Mesenteric fat pad (tissue), 1 donor: ENCODE data around the gene CBR1. TPM values are rescaled to one million over a fixed set of nuclear protein-coding genes. Genes with fewer than 3 reads are reported as not detected.
"Not testable (repeated sequence)": the region's sequence is repeated elsewhere in the genome, so short reads cannot be mapped to it uniquely, and the experiment has no call there.

ENCODE experiments used
- DNase-seq: peaks from one replicate; pipeline ENCODE4 v3.0.0-alpha.2; 2020; ENCODE audit warnings: low spot score
- total RNA-seq: library from RNA; stranded (reverse); fragmentation: NEBNext Ultra II Directional; extraction: Animal tissue kit (Norgen Biotek cat#: 25700); gene quantifications from one replicate; pipeline ENCODE4 v1.2.1, GENCODE V29; 2021
- donor health status: DM: yes; HTN: yes; CAD: no.

Gene CBR1
- total RNA-seq, 1 donor from 2014 or later, result 46.7 TPM

DNA sequence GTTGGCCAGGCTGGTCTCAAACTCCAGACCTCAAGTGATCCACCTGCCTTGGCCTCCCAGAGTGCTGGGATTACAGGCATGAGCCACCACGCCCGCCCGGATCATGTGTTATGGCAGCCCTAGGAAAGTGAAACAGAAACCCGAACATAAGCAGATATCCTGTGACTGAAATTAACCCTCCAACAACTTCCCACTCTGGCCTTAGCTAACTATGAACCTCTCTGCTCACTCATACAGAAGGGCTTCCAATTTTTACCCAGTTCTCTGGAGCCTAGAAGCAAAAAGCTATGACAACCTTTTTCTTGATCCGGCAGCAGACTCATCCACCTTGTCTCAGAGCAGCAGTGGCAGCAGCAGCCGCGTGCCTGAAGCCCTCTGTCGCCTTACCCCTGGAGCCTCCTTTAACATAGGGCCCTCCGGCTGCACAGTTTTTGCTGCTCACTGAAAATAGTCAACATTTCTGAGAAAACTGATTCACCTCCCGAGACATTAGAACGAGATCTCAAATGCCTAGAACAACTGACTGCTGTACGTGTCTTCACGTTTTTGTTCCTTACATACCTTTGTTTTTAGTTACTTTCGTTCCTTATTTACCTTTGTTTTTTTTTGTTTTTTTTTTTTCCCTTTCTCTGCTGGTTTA lies 9.3 kb downstream of the CBR1 start:
- no peak for DNase-seq

DNA sequence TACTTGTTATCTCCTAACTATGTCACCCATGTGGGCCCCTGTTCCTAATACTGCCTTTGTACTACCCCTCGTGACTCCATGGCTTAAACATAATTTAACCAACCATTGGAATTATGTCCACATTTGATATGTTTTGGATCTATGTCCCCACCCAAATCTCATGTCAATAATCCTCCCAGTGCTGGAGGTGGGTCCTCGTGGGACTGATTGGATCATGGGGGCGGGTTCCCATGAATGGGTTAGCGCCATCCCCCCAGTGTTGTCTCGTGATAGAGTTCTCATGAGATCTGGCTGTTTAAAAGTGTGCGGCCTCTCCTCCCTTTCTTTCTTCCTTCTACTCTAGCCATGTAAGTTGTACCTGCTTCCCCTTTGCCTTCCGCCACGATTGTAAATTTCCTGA lies 9.8 kb downstream of the CBR1 start:
- DNase-seq, result no peak

DNA sequence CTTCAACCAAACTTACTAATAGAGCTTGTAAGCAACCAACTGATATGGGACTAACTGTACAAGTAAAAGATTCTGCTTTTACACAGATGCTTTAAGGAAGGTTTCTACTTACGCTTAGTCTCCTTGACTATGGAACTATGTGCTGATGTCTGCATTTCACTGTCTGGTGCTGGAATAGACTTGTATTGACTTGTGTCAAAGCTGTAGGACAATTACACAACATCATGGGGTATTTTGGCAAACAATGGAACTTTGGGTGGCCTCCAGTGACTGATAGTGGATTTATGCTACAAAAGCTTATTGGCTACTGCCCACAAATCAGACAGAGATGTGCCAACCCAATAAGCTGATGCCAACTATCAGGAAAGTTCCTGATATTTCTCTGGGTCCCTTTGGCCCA lies 10.6 kb downstream of the CBR1 start:
- DNase-seq, result no peak

DNA sequence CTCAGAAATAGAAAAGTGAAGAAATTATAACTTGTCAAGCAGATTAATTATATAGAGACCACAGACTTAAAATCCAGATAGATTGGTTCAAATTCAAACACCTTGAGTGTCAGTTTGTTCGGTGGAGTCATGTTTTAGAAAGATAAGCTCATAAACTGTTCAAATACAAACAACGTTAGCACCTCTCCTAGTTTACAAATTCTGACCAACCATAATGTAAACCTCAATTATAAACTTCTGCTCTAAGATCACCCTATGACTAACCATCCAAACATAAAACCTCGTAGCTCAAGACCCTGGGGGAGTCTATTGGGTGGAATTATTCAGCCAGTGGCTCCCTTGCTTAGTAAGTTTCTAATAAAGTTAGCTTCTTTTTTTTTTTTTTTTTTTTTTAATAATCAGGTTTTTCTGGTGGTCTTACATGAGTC lies 12.4 kb downstream of the CBR1 start:
- DNase-seq, result no peak

DNA sequence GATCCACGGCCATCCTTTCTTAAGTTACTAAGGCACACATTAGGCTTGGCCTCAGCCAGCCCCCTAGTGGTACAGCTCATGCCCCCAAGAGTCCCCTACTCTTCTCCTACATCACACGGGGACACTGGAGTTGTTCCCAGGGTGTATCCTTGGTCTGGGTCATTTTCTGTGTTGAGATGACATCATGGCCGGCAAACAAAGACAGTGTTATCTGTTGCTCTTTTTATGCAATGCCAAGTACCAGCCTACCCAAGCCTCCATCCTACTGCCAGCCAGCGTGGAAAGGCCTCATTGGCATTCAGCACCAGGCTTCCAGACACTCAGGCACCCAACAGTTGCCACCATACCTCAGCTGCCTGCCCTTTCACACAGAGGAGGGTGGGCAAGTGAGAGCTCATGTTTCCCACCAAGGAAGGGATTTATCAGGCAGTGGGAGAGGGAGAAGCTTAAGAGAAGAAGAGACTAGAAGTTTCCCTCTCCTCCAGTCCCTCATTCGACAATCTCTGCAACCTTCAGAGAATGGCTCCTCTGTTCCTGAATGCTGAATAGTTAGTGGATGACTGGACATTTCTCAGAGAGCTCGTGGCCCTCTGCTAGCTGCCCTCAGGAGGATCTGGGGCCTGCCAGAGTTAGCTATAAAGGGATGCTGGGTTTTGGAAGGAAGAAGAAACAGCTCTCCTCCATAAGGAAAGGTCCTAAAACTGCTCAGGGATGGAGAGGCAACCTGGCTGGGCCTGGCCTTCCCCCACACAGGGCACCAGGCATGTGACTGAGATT lies 17.7 kb downstream of the CBR1 start:
- DNase-seq, result no peak

DNA sequence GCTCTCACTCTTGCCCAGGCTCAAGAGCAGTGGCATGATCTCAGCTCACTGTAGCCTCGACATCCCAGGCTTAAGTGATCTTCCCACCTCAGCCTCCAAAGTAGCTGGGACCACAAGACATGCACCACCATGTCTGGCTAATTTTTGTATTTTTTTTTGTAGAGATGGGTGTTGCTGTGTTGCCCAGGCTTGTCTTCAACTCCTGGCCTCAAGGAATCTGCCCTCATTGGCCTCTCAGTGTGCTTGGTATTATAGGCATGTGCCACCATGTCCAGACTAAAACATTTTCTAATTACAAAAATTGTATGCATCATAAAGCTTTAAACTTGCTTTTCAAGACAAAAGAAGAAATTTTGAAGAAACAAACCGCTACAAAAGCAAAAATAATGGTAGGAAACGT lies 20.1 kb downstream of the CBR1 start:
- DNase-seq, result no peak

DNA sequence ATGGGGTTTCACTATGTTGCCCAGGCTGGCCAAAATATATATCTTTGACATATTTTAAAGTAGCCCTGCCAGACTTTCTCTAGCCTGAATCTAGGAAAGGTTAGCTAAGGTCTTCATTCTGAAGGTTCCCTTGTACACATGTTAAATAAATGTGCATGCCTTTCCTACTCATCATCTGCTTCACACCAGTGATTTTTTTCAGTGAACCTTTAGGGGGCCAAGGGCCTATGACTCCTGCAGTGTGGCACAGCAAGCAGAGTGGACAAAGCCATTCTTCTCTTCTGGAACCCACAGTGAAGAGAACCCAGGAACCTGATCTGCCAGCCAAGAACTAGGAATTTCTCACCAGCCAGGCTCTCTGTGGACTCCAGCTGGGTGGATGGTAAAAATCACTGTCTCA lies 22.9 kb downstream of the CBR1 start:
- no peak for DNase-seq

DNA sequence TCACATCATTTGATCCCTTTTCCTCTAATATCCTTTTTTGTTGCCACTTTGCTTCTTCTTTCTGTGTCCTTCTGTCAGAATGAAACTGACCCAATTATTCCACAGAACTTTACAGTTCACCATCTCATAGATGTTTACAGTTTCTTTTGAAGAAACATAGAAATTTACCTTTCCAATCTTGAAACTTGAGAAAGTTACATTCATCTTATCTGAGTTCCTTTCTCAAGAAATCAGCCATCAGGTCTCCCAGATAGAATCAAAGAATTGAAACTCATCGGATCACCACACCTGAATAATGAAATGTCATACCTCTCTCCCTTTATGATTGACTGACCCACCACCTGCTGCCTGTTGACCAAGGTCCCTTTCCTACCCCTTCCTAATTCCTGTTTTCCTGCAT lies 23.7 kb downstream of the CBR1 start:
- no peak for DNase-seq

DNA sequence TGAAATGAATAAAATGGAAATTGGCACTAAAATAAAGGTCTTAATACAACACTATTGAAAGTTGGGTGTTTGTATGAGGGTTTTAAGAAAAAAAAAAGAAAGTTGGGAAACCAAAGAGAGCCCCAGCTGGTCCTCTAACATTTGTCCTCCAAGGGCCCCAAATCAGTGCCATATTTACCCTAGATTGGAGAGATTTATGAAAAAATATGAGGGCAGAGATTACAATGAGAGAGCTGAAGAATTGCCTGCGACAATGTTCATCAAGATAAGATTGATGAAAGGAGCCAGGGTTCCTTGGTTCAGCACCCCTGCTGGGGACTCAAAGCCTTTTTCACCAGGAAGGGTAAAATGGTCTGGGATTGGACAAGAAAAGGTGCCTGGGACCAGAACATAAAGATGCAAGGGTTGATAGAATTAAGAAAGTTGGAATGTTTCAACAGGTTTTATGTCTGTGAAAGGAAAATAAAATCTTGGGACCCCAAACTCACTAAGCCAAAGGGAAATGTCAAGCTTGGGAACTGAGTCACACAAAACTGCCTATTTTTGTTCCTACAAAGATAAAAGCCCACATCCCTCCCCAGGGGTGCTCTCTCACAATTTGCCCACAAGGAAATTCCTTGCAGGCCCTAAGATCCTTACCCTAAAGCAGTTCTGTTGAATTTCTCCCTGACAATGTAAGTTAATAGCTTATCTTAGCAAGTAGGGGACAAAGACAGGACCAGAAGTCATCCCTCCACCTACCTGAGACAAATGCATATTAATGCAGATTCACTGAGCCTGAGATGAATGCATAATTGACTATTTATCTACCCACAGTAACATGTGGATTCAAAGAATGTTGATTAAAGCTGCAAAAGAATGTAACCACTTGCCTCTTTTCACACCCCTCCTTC lies 26.8 kb downstream of the CBR1 start:
- no peak for DNase-seq

DNA sequence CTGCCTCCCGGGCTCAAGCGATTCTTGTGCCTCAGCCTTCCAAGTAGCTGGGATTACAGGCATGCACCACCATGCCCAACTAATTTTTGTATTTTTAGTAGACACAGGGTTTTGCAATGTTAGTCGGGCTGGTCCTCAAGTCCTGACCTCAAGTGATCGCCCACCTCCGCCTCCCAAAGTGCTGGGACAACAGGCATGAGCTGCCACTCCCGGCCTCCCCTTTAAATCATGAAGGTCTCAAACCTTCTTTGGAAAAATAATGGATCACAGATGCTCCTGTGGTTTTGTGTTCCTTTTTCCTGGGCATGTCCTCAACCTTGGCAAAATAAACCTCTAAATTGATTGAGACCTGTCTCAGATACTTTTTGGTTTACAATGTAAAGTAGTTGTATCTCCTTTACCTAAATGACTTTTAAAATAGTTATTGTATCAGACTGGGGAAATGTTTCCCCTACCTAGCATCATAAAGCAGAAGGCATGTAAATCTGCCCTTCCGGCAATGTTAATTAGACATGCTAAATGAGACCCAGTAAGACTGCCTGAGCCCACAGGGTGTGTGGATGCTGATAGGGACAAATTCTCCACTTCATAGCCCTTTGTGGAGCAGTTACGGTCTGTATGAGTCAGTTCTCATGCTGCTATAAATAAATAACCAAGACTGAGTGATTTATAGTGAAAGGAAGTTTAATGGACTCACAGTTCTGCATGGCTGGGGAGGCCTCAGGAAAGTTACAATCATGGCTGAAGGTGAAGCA lies 27.8 kb downstream of the CBR1 start:
- DNase-seq, result no peak

DNA sequence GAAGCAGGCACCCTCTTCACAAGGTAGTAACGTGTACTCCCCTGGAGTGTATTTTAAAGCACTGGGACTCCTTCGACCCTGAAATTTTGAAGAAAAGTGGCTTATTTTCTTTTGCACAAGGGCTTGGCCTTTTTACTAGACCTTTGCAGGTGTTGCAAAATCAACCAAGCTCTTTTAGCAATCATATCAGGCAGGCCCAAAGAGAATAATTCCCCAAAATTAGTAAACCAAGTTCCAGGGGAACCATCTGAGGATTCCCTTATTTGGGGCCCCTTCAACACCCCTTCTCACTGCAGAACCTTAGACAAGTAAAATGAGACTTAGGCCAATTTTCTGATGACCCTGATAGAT lies 28.3 kb downstream of the CBR1 start:
- DNase-seq, result no peak

DNA sequence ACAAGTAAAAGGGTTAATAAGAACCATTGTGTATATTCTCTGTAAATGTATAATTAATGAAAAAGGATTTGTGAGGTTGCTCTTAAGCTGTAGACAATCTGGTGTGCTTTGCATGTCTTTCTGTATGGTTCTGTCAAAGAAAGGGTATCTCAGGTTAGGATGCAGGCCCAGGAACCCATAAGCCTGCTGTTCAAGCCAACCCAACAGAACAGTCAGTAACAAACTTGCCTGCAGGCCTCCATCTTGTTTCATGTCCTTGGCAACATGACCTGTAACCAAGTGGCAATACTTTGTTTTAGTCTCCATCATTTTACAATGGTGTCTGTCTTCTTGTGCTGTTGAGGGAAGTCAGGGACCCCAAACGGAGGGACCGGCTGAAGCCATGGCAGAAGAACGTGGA lies 29.2 kb downstream of the CBR1 start:
- DNase-seq, result no peak

DNA sequence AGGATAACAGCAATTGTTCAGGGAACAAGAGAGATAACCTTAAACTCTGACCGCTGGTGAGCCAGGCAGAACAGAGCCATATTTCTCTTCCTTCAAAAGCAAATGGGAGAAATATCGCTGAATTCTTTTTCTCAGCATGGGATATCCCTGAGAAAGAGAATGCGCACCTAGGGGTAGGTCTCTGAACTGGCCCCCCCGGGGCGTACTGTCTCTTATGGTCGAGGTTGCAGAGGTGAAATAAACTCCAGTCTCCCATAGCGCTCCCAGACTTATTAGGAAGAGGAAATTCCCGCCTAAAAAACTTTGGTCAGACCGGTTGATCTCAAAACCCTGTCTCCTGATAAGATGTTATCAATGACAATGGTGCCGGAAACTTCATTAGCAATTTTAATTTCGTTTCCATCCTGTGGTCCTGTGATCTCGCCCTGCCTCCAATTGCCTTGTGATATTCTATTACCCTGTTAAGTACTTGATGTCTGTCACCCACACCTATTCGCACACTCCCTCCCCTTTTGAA lies 29.9 kb downstream of the CBR1 start:
- not testable (repeated sequence) for DNase-seq

DNA sequence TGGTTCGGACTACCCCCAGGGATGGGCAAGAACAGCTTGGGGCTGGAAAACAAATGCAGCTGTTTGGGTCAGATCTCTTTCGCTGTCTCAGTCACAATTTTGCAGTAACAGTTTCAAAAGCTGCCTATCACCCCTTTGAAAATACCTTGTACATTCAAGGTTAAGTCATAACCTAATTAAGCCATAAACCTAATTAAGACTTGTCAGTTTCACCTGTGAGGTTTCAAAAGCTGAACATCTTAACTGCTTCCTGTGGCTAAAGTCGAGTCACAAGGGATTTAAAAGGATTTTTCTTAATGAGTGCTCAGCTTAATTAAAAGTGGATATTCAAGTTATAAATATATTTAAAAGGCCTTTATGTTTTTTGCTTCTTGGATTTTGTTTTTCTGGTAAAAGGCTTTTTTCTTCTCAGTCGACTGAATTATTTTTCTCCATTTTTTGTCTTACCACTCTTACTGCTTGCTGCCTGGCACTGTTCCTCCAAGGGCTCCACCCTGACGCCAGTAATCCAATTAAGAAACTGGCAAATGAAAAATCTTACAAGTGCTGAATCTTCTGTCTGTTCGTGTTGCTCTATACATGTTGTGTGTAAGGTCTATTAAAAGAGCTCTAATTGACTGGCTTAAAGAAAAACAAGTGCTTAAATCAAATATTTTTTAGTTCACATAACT lies 31.3 kb downstream of the CBR1 start:
- no peak for DNase-seq

DNA sequence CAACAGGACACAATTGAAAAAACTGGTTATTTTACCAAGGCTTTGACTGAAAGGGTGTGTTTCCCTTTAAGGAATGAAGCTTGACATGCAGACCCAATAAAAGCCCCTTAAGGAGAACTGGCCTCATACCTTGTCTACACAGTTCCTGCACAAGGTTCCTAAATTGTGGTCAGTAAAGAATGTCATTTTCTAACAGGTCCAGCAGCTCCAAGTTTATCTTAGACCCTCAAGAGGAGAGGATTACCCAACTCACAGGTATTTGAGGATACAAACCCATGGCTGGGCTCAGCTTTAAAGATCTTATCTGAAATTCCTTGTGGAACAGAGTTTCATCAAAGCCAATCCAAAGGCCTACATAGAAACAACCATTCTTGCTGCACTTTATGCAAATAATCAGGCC lies 33.6 kb downstream of the CBR1 start:
- no peak for DNase-seq

DNA sequence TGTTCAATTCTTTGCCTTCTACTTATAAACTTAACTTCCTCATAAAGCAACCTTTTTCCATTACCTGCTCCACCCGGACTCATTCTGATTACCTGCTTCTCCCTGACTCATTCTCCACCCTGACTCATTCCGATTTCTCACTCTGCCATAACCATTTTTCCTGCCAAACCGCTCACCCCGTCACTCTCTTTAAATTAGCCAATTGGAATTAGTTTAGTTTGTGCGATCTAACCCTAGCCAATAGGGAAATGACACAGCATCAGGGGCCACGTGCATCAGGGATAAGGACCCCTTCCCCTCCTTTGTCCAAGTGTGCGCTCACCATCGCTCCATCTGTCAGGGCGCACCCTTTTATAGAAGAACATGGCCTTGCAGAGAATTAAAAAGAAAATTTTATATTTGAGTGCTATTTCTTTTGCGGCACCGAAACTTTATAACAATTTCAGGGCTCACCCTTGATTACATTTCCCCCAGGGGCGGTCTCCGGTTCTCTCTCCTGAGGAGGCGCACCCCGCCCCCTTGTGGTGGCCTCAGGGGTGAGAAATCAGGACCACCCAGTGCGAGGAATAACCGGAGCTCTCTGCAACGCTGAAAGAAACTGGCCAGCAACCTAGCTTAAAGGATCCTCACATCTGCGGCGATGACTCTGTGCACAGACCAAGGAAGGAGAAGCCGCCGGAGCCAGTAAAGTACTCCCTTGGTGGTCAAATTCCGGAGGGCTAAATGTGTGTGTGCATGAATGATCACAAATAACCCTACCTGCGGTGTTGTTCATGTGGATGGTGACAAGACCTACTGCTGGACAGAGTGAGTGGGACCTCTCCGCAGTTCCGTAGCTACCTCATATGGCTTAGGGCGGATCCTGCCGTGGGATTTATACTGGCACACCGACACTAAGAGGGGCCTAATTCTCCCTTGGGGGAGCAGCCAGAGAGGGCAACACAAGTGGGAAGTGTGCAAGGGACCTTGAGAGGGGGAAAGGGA lies 34.8 kb downstream of the CBR1 start:
- DNase-seq, result no peak

DNA sequence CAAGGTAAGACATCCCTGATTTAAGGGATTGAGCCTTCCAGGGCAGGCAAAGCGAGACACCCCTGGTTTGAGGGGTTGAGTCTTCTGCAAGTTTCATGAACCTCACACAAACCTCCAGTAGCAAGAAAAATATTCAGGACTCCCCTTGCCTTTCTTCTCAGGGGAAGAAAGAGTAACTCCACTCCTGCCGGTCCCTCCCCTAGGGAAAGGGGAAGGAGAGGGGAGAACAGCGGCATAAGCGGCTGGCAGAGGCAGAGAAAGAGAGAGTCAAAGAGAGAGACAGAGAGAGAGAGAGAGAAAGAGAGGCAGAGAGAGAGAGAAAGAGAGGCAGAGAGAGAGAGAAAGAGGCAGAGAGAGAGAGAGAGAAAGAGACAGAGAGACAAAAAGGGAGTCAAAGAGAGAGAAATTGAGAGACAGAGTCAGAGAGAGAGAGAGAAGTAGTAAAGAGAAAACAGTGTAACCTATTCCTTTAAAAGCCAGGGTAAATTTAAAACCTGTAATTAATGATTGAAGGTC lies 35.6 kb downstream of the CBR1 start:
- no peak for DNase-seq

DNA sequence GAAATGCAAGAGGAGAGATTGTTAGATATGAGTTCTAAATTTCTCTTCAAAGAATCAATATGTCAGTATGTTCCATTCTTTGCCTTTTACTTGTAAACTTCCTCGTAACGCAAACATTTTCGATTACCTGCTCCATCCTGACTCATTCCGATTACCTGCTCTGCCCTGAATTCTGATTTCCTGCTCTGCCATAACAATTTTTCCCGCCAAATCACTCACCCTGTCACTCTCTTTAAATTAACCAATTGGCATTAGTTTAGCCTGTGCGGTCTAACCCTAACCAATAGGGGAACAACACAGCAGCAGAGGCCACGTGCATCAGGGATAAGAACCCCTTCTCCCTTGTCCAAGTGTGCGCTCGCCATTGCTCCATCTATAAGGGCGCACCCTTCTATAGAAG lies 40.0 kb downstream of the CBR1 start:
- DNase-seq, result no peak

DNA sequence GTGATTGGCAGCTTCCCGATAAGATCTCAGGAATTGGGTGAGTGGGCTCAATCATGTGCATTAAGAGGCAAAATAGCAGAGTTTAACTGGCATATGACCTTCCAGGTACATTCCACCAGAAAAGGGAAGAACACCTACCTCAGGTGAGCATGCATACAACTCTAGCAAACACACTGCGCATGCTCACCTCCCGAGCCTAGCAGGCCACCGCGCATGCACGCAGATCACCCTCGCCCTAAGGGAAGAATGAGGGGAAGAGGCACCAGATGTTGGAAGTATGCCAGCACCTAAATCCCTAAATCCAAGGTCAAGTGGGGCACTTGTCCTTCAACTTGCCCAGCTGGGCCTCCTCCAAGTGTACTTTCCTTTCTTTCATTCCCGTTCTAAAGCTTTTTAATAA lies 41.4 kb downstream of the CBR1 start:
- DNase-seq, result no peak
